GM10266 (cell line): ENCODE measurements around the gene CXCR1.
A peak's percentile ranks its signal among the peaks of the same experiment; 100 is the strongest.
"Not testable (repeated sequence)": the region's sequence is repeated elsewhere in the genome, so short reads cannot be mapped to it uniquely, and the experiment has no call there.

Experiments
- DNase-seq: peaks from one replicate; pipeline ENCODE4 v3.0.0; 2012; ENCODE audit errors: extremely low spot score
- TF ChIP-seq, protein P1 (sequence below): IDR thresholded peaks from 2 replicates; pipeline ENCODE4 v1.5.1; 2012; ENCODE audit warnings: mild to moderate bottlenecking, low read depth; ENCODE audit not compliant: control insufficient read depth, insufficient read depth; ENCODE audit errors: missing control alignments

CXCR1 gene

DNA sequence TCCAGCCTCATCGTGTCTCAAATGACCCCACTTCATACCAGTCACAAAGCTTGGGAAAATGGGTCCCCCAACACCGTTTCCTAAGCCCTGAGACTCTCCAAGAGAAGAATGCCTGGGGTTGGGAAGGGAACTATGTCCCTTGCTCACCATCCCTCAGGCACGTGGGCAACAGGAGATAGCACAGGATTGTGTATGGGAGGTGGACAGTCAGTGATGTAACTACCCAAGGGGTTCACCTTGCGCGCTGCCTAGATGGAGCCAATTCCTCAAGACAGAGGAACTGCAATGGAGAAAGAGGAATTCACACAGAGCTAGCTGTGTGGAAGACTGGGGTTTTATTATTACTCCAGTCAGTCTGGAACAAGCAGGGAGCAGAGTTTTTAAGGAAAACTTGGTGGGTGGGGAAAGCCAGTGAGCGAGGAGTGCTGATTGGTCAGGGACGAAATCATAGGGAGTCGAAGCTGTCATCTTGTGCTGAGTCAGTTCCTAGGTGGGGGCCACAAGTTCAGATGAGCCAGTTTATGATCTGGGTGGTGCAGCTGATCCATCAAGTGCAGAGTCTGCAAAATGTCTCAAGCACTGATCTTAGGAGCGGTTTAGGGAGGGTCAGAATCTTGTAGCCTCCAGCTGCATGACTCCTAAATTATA is 13.8 kb upstream of the CXCR1 start:
- TF ChIP-seq, protein P1, sequence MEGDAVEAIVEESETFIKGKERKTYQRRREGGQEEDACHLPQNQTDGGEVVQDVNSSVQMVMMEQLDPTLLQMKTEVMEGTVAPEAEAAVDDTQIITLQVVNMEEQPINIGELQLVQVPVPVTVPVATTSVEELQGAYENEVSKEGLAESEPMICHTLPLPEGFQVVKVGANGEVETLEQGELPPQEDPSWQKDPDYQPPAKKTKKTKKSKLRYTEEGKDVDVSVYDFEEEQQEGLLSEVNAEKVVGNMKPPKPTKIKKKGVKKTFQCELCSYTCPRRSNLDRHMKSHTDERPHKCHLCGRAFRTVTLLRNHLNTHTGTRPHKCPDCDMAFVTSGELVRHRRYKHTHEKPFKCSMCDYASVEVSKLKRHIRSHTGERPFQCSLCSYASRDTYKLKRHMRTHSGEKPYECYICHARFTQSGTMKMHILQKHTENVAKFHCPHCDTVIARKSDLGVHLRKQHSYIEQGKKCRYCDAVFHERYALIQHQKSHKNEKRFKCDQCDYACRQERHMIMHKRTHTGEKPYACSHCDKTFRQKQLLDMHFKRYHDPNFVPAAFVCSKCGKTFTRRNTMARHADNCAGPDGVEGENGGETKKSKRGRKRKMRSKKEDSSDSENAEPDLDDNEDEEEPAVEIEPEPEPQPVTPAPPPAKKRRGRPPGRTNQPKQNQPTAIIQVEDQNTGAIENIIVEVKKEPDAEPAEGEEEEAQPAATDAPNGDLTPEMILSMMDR = no peak
- no peak for DNase-seq

DNA sequence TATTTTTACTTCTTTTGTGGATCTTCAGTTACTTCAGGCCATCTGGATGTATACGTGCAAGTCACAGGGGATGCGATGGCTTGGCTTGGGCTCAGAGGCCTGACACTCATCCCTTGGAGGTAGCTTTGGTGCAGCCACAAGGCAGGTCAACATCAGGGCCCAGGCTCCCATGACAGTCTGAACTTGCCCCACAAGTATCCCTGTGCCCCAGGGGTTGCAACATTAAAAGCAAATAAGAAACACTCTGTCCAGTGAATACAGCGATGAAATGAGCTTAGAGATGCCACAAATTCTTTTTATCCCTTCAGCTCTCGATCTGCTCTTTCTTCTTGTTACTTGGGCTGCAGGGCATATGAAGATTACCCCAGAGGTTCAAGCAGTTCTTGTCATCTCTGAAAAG is 13.0 kb upstream of the CXCR1 start:
- TF ChIP-seq, protein P1 = no peak
- DNase-seq = no peak

- TF ChIP-seq, protein P1 = no peak
Observed at GRCh38 chr2:218172845-218173244, 6.1 kb upstream of the CXCR1 start.

DNA sequence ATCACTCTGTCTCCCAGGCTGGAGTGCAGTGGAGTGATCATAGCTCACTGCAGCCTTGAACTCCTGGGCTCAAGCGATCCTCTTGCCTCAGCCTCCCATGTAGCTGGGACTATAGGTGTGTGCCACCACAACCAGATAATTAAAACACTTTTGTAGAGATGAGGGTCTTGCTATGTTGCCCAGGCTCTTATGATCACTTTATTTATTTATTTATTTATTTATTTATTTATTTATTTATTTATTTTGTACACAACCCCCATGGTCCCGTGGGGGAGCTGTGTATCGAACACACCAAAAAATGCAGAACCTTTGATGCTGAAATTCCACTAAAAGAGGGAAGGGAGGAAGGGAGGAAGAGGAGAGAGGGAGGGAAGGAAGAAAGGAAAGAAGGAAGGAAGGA is 5.0 kb upstream of the CXCR1 start:
- DNase-seq = not testable (repeated sequence)

More at GRCh38 chr2:218172845-218173244, 6.1 kb upstream of the CXCR1 start:
- no peak for DNase-seq

DNA sequence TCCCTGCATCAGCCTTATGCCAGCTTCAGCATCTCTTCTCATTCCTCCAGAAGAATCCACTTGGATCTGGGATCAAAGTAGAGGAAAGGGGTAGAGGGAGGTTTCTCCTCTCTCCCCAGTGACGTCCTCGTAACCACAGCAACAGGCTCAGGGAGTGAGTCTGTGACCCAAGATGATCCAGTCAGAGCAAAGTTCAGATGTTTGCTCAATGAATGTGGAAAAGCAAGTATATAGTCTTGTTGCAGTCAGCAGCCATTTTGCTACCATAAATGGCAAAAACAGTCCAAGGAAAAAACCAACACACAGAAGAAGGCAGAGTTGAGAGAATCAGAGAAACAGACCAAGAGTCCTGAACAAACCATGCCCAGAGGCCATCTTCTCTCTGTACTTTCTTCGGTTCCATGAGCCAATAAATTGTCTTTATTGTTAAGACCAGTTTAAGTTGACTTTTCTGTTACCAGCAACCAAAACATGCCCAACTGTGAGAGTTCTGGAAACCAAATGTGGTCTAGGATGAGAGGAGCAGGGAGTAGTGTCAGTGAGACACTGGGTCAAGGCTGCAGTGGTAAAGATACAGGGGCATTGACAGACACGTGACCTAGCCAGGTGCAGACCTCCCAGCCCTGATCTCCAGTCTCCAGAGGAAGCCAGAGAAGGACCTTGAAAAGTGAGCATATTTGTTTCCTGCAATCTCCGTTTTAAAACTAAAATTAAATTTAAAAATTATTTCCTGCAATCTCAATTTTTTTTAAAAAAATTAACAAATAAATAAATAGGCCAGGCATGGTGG is 3.2 kb upstream of the CXCR1 start:
- TF ChIP-seq, protein P1 = no peak
- DNase-seq = no peak

GRCh38 chr2:218168635-218169462 is 2.1 kb upstream of the CXCR1 start:
- peak; percentile 64 for DNase-seq
- TF ChIP-seq, protein P1 = peak; percentile 67

GRCh38 chr2:218168016-218168415 is 1.3 kb upstream of the CXCR1 start:
- no peak for DNase-seq
- TF ChIP-seq, protein P1 = no peak
